NCI-H524 treated with DMSO at 0.1 percent for 48 hours (cell line): ENCODE data around the gene NET1.
"Not testable (repeated sequence)": the region's sequence is repeated elsewhere in the genome, so short reads cannot be mapped to it uniquely, and the experiment has no call there.

Experiments used
- DNase-seq: peaks from one replicate; lab custom pipeline; 2025; lab: John Stamatoyannopoulos, UW

Gene NET1

GRCh38 chr10:5400468-5401240 lies 11.7 kb upstream of the NET1 start:
- peak; percentile 28 for DNase-seq

- no peak for DNase-seq
Measured at GRCh38 chr10:5402798-5403197, 9.6 kb upstream of the NET1 start.

GRCh38 chr10:5404208-5405041 lies 7.9 kb upstream of the NET1 start, which contains the start of gene TUBAL3:
TSS of gene TUBAL3 (minus strand) at chr10:5404828. CDS start at chr10:5404792, 36 bp downstream.
- no peak for DNase-seq

- no peak for DNase-seq
Measured at GRCh38 chr10:5406918-5407317, 5.4 kb upstream of the NET1 start.

- DNase-seq: not testable (repeated sequence)
Measured at GRCh38 chr10:5410787-5411186, 1.6 kb upstream of the NET1 start.

- no peak for DNase-seq
Measured at GRCh38 chr10:5411941-5412276, 448 bp upstream of the NET1 start.

- no peak for DNase-seq
Measured at GRCh38 chr10:5413012-5413938, 918 bp downstream of the NET1 start.

GRCh38 chr10:5416981-5417380 lies 4.6 kb downstream of the NET1 start:
- DNase-seq: peak; percentile 65

- DNase-seq: no peak
Measured at GRCh38 chr10:5418584-5418983, 6.2 kb downstream of the NET1 start.

GRCh38 chr10:5419466-5420094 lies 7.2 kb downstream of the NET1 start:
- DNase-seq: no peak

- no peak for DNase-seq
Measured at GRCh38 chr10:5423771-5424170, 11.4 kb downstream of the NET1 start.

GRCh38 chr10:5424751-5425150 lies 12.4 kb downstream of the NET1 start:
- DNase-seq: no peak

- no peak for DNase-seq
Measured at GRCh38 chr10:5428133-5428532, 15.8 kb downstream of the NET1 start.

- DNase-seq: no peak
Measured at GRCh38 chr10:5433182-5433581, 20.8 kb downstream of the NET1 start.

GRCh38 chr10:5434017-5434753 lies 21.8 kb downstream of the NET1 start:
- DNase-seq: no peak

GRCh38 chr10:5435328-5435727 lies 23.0 kb downstream of the NET1 start:
- no peak for DNase-seq

- no peak for DNase-seq
Measured at GRCh38 chr10:5440206-5440605, 27.8 kb downstream of the NET1 start.

GRCh38 chr10:5441106-5441505 lies 28.7 kb downstream of the NET1 start:
- DNase-seq: no peak

- no peak for DNase-seq
Measured at GRCh38 chr10:5442065-5442989, 30.0 kb downstream of the NET1 start.

GRCh38 chr10:5442990-5443370 lies 30.6 kb downstream of the NET1 start:
- DNase-seq: no peak
